Transverse colon (tissue), 4 donors: ENCODE results near the gene C19orf44. TPM values are rescaled to one million over a fixed set of nuclear protein-coding genes. Genes with fewer than 3 reads are reported as not detected.
"Not testable (repeated sequence)": the region's sequence is repeated elsewhere in the genome, so short reads cannot be mapped to it uniquely, and the experiment has no call there.

Source experiments
- DNase-seq: peaks from one replicate; pipeline ENCODE4 v3.0.0-alpha.2; 2019
- H3K27ac ChIP-seq, 4 donors: fragments of 200-600 bp; sonication (generic); 2 replicates each; pipeline ENCODE4 v1.5.1; 2016 to 2018; ENCODE audit warnings: inconsistent platforms in 4 of 4
- H3K27me3 ChIP-seq: fragments of 200-600 bp; sonication (generic); 2 replicates; pipeline ENCODE4 v1.5.1; 2017; ENCODE audit warnings: inconsistent platforms
- H3K36me3 ChIP-seq, 4 donors: fragments of 200-600 bp; sonication (generic); 2 replicates each; pipeline ENCODE4 v1.5.1; 2017 to 2019; ENCODE audit warnings: inconsistent platforms in 4 of 4
- H3K4me1 ChIP-seq, 4 donors: fragments of 200-600 bp; sonication (generic); 2 replicates each; pipeline ENCODE4 v1.5.1; 2017 to 2020; ENCODE audit warnings: inconsistent platforms in 4 of 4
- H3K4me3 ChIP-seq, 4 donors: fragments of 200-600 bp; sonication (generic); 1 replicate in 1 of 4; 2 replicates in 3 of 4; pipeline versions ENCODE4 v1.5.1 to v1.6.1; 2017 to 2019; ENCODE audit warnings: inconsistent platforms in 4 of 4
- H3K9me3 ChIP-seq, 2 donors: fragments of 200-600 bp; sonication (generic); 2 replicates each; pipeline ENCODE4 v1.5.1; 2017 to 2019; ENCODE audit warnings: inconsistent platforms in 2 of 2
- CTCF ChIP-seq, 5 experiments: fragments of 200-600 bp in 3 of 5; fragments of 450-650 bp in 2 of 5; sonication (generic) in 3 of 5; IDR thresholded peaks; 1 replicate in 2 of 5; 2 replicates in 3 of 5; pipeline ENCODE4 v1.5.1; 2016 to 2017; ENCODE audit warnings: antibody characterized with exemption in 5 of 5, inconsistent platforms in 3 of 5, mild to moderate bottlenecking in 2 of 5, moderate library complexity in 1 of 5
- EP300 ChIP-seq: sonication (generic); formaldehyde crosslinking; IDR thresholded peaks from one replicate; pipeline ENCODE4 v1.6.1; 2017; ENCODE audit warnings: antibody characterized with exemption, low read depth
- POLR2A ChIP-seq: fragments of 450-650 bp; IDR thresholded peaks from one replicate; pipeline ENCODE4 v1.6.1; 2016; ENCODE audit warnings: antibody characterized with exemption, mild to moderate bottlenecking, moderate library complexity
- POLR2AphosphoS5 ChIP-seq, 3 donors: sonication (generic); formaldehyde crosslinking; IDR thresholded peaks; one replicate each; pipeline ENCODE4 v1.6.1; 2016; ENCODE audit warnings: antibody characterized with exemption in 3 of 3
- WGBS, 2 donors: methylation state at CpG; one replicate each; pipeline ENCODE4 v1.1.5; 2018; ENCODE audit warnings: low coverage in 1 of 2; 5-methylcytosine and 5-hydroxymethylcytosine counted together
- in situ Hi-C, 4 donors: fragments of 200-750 bp; cut with MboI; loops; one replicate each; pipeline versions ENCODE4 v1.15.0 to v1.15.1; 2017; ENCODE audit warnings: low sequenced_read_pairs in 3 of 4, low pct_ligation_motif_present in 1 of 4, low pct_unique_long_range_greater_than_20kb in 1 of 4
- intact Hi-C: fragments of 100-400 bp; cut with DNase I; formaldehyde crosslinking; loops from one replicate; pipeline ENCODE4 v1.15.1; 2023; ENCODE audit warnings: low total_unique reads
- total RNA-seq, 4 donors: library from RNA; depleted of rRNA; stranded (reverse); fragments of >200 nt; gene quantifications; one replicate each; pipeline ENCODE4 v1.1.0, GENCODE V29; 2016

C19orf44 gene
- total RNA-seq, 4 donors from 2014 or later = 0.20 to 6.7 (median 1.6) TPM

DNA sequence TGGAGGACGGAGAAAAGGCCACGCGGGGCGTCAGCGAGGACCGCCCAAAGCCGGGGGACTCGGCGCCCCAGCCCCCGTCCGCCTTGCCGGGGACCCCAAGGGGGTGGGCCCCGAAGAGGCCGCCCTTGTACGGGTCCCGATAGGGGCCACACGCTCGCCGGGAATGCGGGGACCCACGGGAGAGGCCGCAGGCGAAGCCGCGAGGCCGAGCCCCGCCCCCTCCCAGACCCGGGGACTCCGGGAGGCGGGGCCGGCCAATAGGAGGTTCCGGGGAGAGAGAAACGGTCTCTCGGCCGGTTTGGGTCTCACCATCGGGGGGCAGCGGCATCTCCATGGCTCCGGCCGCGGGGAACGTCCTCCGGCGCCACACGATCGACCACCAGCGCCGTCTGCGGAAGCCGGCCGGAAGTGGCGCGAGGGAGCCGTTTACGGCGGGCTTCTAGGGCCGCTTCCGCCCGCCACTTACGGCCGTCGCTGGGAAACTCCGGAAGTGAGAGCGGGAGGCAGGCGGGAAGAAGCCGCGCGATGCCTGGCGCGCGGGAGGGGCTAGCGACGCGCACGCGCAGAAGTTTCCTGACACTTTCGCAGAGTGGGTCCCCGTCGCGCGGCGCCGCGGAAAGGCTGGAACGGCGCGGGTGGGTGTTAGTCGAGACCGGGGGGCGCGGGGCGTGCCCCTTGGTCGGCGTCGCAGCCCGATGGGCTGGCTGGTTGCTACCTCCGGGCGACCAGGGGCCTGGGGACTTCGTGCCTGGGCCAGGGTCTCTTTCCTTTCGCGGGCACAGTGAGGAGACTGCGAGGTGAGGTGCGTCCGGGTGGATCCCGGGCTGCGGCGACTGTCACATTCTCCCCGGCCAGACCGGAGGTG is 46.1 kb downstream of the C19orf44 start, which contains the start of gene CHERP:
CHERP (minus strand) TSS at position 393 of the 865 bp plus-strand sequence; CDS start at position 334, 59 bp downstream.
- H3K9me3 ChIP-seq = no peaks in the 10 kb centered on the region
- intact Hi-C loops = no loop called here

DNA sequence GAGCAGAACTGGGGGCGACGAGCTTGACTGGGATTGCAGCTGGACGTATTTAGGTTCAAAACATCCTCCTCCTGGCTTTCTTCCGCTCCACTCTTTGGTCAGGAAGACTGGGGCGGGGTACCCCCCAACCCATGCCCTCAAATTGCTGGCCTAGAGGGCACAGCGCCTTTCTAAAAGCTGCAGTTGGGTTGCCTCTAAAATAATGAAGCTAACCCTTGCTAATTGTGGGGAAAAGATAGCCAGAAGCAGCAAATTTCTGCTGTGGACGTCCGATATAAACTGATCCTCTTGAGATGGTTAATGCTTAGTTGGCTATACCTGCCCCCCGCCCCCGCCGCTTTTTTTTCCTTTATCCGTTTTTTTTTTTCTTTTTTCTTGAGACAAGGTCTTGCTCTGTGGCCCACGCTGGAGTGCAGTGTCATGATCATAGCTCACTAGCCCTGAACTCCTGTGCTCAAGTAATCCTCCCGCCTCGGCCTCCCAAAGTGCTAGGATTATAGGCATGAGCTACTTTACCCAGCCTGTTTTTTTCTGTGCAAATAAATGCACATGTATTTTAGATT is 46.8 kb downstream of the C19orf44 start:
- intact Hi-C loops (no loop called here), in situ Hi-C loops (no loop called here)
- no peaks in the 10 kb centered on the region for H3K9me3 ChIP-seq
- peak overlapping the region; percentile 80 to 100 (median 93) for H3K4me3 ChIP-seq
- no peaks in the 10 kb centered on the region for H3K27me3 ChIP-seq
- peak overlapping the region; percentile 89 to 95 (median 94) for H3K27ac ChIP-seq
- DNase-seq = no peak
- peaks cover 19 to 35% (median 29%) of the 10 kb centered on the region in 4 donors for H3K4me1 ChIP-seq
- TF ChIP-seq POLR2AphosphoS5 (IDR thresholded peaks at IDR 0.05) (no peak), CTCF (IDR thresholded peaks at IDR 0.05) (no peak), POLR2A (no peak), EP300 (no peak)
- peaks cover 0 to 5% (median 0%) of the 10 kb centered on the region in 4 donors for H3K36me3 ChIP-seq
- WGBS, 2 donors = 0 to 5% methylated on average over 2 to 14 of the region's 15 CpGs

More for the DNA sequence above, 46.1 kb downstream of the C19orf44 start, which contains the start of gene CHERP:
- H3K27ac ChIP-seq = peak within 1 kb of the TSS; percentile 89 to 95 (median 94)
- TF ChIP-seq EP300 = no peak
- peak; percentile 84 for TF ChIP-seq POLR2A
- peak; percentile 88 to 95 (median 94) for TF ChIP-seq POLR2AphosphoS5 (IDR thresholded peaks at IDR 0.05)
- no peak for TF ChIP-seq CTCF (IDR thresholded peaks at IDR 0.05)
- in situ Hi-C loops = no loop called here
- peak; percentile 95 for DNase-seq
- H3K4me1 ChIP-seq = peaks cover 19 to 35% (median 29%) of the 10 kb centered on the region in 4 donors
- peaks cover 0 to 5% (median 0%) of the 10 kb centered on the region in 4 donors for H3K36me3 ChIP-seq
- 1% methylated on average over 70 of the region's 108 CpGs; no CpG with 5 or more reads in 1 of the 2 donors for WGBS, 2 donors
- peak within 1 kb of the TSS; percentile 80 to 100 (median 93) for H3K4me3 ChIP-seq
- H3K27me3 ChIP-seq = no peaks in the 10 kb centered on the region

DNA sequence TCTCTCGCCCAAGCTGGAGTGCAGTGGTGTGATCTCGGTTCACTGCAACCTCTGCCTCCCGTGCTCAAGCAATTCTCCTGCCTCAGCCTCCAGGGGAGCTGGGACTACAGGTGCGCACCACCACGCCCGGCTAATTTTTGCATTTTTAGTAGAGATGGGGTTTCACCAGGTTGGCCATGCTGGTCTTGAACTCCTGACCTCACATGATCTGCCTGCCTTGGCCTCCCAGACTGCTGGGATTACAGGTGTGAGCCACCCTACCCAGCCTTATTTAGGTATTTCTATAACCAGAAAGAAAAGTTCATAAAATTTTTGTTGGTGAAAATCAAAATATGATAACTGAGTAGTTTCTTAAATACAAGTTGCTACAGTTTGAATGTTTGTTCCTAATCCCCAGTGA is 47.5 kb downstream of the C19orf44 start:
- H3K27me3 ChIP-seq, H3K36me3 ChIP-seq, H3K27ac ChIP-seq, H3K4me3 ChIP-seq, H3K9me3 ChIP-seq, intact Hi-C loops, DNase-seq, in situ Hi-C loops: not testable (repeated sequence)
- WGBS, 2 donors = 62 to 84% methylated on average over 4 to 6 of the region's 6 CpGs
- H3K4me1 ChIP-seq = peaks cover 19 to 35% (median 29%) of the 10 kb centered on the region in 4 donors

DNA sequence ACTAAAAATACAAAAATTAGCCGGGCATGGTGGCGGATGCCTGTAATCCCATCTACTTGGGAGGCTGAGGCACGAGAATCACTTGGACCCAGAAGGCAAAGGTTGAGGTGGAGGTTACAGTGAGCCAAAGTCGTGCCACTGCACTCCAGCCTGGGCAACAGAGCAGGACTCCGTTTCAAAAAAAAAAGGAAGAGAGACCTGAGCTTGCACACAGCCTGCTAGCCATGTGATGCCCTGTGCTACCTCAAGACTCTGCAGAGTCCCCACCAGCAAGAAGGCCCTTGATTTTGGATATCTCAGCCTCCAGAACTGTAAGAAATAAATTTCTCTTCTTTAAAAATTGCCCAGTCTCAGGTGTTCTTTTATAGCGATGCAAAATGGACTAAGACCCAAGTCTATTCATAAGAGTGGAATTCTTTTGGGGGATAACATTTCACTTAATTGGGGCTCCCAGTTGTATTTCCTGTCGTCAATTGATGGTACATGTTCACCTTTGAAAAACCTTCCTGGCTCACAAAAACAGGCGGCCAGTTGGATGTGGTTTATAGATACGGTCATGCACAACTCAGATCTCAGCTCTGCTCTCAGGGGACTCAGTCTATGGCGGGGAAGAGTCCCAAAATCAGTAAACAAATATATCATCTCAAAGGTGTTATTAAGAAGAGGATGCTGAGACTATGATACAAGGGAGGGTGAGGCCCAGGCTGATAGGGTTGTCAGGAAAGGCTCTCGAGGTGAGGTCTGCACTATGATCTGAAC is 48.5 kb downstream of the C19orf44 start:
- intact Hi-C loops (no loop called here), in situ Hi-C loops (no loop called here)
- H3K9me3 ChIP-seq = no peaks in the 10 kb centered on the region
- H3K4me1 ChIP-seq = peaks cover 19 to 35% (median 27%) of the 10 kb centered on the region in 4 donors
- H3K27me3 ChIP-seq = no peaks in the 10 kb centered on the region
- TF ChIP-seq EP300 (no peak), CTCF (IDR thresholded peaks at IDR 0.05) (no peak), POLR2AphosphoS5 (IDR thresholded peaks at IDR 0.05) (no peak), POLR2A (no peak)
- no peak overlapping the region for H3K4me3 ChIP-seq
- H3K27ac ChIP-seq = no peak overlapping the region
- H3K36me3 ChIP-seq = peaks cover 0 to 3% (median 0%) of the 10 kb centered on the region in 4 donors
- no peak for DNase-seq
- 77 to 91% methylated on average over 6 to 11 of the region's 11 CpGs for WGBS, 2 donors
